ENCODE data around the gene GALNT18. TPM values are rescaled to one million over a fixed set of nuclear protein-coding genes. Genes with fewer than 3 reads are reported as not detected.

Gene GALNT18
- total and polyA plus RNA-seq, 4 donors, result 2.1 to 11.0 (median 3.8) TPM

DNA sequence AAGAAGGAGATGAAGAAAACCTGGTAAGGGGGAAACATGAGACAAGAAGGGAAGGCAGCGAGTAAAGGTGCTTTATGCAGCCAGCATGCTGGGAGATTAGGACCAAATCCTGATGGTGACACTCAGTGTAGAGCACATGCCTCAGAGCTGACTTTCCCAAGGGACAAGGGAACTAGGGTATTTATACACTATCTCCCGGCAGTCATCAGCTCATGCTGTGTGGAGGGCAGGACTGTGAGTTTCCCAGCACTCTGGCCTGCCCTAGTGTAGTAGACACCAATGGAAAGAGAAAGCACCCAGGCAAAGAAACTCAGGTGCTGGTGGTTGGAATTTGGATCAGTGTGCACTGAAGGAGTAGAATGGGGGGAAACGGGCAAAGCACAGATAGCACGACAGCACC, 140.4 kb downstream of the GALNT18 start:
- no peaks in the 10 kb centered on the region for H3K27me3 ChIP-seq (ENCODE audit: control insufficient read depth in 4 of 4, insufficient read depth in 4 of 4, low read length in 3 of 4)
- no peak overlapping the region for H3K27ac ChIP-seq (ENCODE audit: low read depth in 1 of 2, low read length in 2 of 2)
- no peaks in the 10 kb centered on the region for H3K4me1 ChIP-seq (ENCODE audit: control insufficient read depth in 4 of 4, insufficient read depth in 4 of 4, low read length in 3 of 4)
- no peak for DNase-seq (ENCODE audit: low spot score)
- H3K36me3 ChIP-seq (ENCODE audit: control insufficient read depth in 4 of 4, insufficient read depth in 3 of 4, low read depth in 1 of 4, low read length in 3 of 4), result no peaks in the 10 kb centered on the region
- H3K4me3 ChIP-seq (ENCODE audit: low read depth in 1 of 3, low read length in 3 of 3), result no peak overlapping the region
- 90% methylated on average over 4 of the region's 4 CpGs for whole genome bisulfite sequencing
- H3K9me3 ChIP-seq (ENCODE audit: control insufficient read depth in 4 of 4, low read length in 3 of 4), result no peaks in the 10 kb centered on the region
- no peak overlapping the region for H3K9ac ChIP-seq (ENCODE audit: low read depth in 1 of 2, low read length in 2 of 2)
- TF ChIP-seq RAD21 (IDR thresholded peaks at IDR 0.05) (no peak), NR2F2 (IDR thresholded peaks at IDR 0.05) (no peak), GABPA (IDR thresholded peaks at IDR 0.05 in 1 of 2, conservative IDR thresholded peaks at IDR 0.05 in 1 of 2) (no peak), YY1 (IDR thresholded peaks at IDR 0.05) (no peak), HNF4G (IDR thresholded peaks at IDR 0.05) (no peak)
- TF ChIP-seq, protein P1, sequence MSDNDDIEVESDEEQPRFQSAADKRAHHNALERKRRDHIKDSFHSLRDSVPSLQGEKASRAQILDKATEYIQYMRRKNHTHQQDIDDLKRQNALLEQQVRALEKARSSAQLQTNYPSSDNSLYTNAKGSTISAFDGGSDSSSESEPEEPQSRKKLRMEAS (IDR thresholded peaks at IDR 0.05), result no peak

DNA sequence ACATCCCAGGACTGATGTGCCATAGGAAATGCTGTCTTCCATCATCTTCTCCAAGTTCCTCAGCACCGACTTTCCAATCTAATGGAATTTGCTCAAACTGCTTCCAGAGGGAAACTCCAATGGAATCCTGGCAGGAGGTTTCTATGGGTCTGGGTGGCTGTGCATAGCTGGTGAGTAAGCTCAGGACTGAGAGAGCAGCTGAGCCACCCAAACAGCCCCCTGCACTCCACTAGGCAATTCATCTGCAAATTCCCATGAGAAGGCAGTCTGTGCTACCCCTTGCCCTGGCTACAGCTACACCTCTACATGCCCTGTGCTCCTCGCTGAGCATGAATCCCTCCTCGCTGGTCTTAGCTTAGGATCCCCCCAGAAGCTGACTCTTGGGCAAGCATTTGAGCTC, 140.8 kb downstream of the GALNT18 start:
- TF ChIP-seq NR2F2 (IDR thresholded peaks at IDR 0.05), result no peak
- TF ChIP-seq, protein P1 (IDR thresholded peaks at IDR 0.05), result no peak
- TF ChIP-seq RAD21 (IDR thresholded peaks at IDR 0.05), result no peak
- TF ChIP-seq, protein P2, sequence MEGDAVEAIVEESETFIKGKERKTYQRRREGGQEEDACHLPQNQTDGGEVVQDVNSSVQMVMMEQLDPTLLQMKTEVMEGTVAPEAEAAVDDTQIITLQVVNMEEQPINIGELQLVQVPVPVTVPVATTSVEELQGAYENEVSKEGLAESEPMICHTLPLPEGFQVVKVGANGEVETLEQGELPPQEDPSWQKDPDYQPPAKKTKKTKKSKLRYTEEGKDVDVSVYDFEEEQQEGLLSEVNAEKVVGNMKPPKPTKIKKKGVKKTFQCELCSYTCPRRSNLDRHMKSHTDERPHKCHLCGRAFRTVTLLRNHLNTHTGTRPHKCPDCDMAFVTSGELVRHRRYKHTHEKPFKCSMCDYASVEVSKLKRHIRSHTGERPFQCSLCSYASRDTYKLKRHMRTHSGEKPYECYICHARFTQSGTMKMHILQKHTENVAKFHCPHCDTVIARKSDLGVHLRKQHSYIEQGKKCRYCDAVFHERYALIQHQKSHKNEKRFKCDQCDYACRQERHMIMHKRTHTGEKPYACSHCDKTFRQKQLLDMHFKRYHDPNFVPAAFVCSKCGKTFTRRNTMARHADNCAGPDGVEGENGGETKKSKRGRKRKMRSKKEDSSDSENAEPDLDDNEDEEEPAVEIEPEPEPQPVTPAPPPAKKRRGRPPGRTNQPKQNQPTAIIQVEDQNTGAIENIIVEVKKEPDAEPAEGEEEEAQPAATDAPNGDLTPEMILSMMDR (IDR thresholded peaks at IDR 0.05; ENCODE audit: low read depth, low read length, missing input control), result no peak
- no peak for TF ChIP-seq YY1 (IDR thresholded peaks at IDR 0.05)
- TF ChIP-seq FOXA1 (IDR thresholded peaks at IDR 0.05), result no peak
- no peak for TF ChIP-seq RXRA (IDR thresholded peaks at IDR 0.05)
- no peak for TF ChIP-seq JUND (IDR thresholded peaks at IDR 0.05)
- TF ChIP-seq, protein P3, sequence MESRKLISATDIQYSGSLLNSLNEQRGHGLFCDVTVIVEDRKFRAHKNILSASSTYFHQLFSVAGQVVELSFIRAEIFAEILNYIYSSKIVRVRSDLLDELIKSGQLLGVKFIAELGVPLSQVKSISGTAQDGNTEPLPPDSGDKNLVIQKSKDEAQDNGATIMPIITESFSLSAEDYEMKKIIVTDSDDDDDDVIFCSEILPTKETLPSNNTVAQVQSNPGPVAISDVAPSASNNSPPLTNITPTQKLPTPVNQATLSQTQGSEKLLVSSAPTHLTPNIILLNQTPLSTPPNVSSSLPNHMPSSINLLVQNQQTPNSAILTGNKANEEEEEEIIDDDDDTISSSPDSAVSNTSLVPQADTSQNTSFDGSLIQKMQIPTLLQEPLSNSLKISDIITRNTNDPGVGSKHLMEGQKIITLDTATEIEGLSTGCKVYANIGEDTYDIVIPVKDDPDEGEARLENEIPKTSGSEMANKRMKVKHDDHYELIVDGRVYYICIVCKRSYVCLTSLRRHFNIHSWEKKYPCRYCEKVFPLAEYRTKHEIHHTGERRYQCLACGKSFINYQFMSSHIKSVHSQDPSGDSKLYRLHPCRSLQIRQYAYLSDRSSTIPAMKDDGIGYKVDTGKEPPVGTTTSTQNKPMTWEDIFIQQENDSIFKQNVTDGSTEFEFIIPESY (IDR thresholded peaks at IDR 0.05), result no peak
- TF ChIP-seq TAF1 (conservative IDR thresholded peaks at IDR 0.05), result no peak
- TF ChIP-seq, protein P4, sequence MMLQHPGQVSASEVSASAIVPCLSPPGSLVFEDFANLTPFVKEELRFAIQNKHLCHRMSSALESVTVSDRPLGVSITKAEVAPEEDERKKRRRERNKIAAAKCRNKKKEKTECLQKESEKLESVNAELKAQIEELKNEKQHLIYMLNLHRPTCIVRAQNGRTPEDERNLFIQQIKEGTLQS (IDR thresholded peaks at IDR 0.05), result no peak
- no peak for TF ChIP-seq HNF4G (IDR thresholded peaks at IDR 0.05)

DNA sequence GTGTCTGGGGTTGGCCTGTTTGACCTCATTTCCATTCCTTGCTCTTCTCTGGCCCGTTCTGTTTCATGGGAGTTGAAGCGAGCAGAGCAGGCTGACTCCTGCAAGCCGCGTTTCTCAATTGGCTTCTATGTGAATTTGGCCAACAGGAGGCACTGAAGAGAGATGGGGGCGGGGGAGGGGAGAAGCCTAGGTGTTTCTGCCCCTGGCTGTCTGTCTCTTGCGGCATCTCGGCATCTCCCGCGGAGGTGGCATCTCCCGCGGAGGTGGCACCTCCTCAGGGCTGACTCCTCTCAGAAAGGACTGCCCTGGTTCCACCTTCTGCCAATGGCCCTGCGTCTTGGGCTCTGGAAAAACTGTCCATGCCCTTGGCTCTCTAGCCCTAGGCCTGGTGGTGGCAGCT, 143.1 kb downstream of the GALNT18 start:
- Histone ChIP-seq H3K9me3 (ENCODE audit: control insufficient read depth in 4 of 4, low read length in 3 of 4) (no peaks in the 10 kb centered on the region), H3K36me3 (ENCODE audit: control insufficient read depth in 4 of 4, insufficient read depth in 3 of 4, low read depth in 1 of 4, low read length in 3 of 4) (no peaks in the 10 kb centered on the region), H3K4me1 (ENCODE audit: control insufficient read depth in 4 of 4, insufficient read depth in 4 of 4, low read length in 3 of 4) (no peaks in the 10 kb centered on the region), H3K27me3 (ENCODE audit: control insufficient read depth in 4 of 4, insufficient read depth in 4 of 4, low read length in 3 of 4) (no peaks in the 10 kb centered on the region), H3K27ac (ENCODE audit: low read depth in 1 of 2, low read length in 2 of 2) (no peak overlapping the region), H3K9ac (ENCODE audit: low read depth in 1 of 2, low read length in 2 of 2) (no peak overlapping the region), H3K4me3 (ENCODE audit: low read depth in 1 of 3, low read length in 3 of 3) (no peak overlapping the region)
- WGBS, result 76% methylated on average over 12 of the region's 12 CpGs
- no peak for TF ChIP-seq TAF1 (conservative IDR thresholded peaks at IDR 0.05)
- no peak for DNase-seq (ENCODE audit: low spot score)

More for the DNA sequence above, 140.8 kb downstream of the GALNT18 start:
- no peak overlapping the region for H3K4me3 ChIP-seq (ENCODE audit: low read depth in 1 of 3, low read length in 3 of 3)
- no peak for DNase-seq (ENCODE audit: low spot score)
- WGBS, result 95% methylated on average over 2 of the region's 3 CpGs
- no peaks in the 10 kb centered on the region for H3K4me1 ChIP-seq (ENCODE audit: control insufficient read depth in 4 of 4, insufficient read depth in 4 of 4, low read length in 3 of 4)
- H3K27ac ChIP-seq (ENCODE audit: low read depth in 1 of 2, low read length in 2 of 2), result no peak overlapping the region
- H3K36me3 ChIP-seq (ENCODE audit: control insufficient read depth in 4 of 4, insufficient read depth in 3 of 4, low read depth in 1 of 4, low read length in 3 of 4), result no peaks in the 10 kb centered on the region
- no peaks in the 10 kb centered on the region for H3K9me3 ChIP-seq (ENCODE audit: control insufficient read depth in 4 of 4, low read length in 3 of 4)
- H3K27me3 ChIP-seq (ENCODE audit: control insufficient read depth in 4 of 4, insufficient read depth in 4 of 4, low read length in 3 of 4), result no peaks in the 10 kb centered on the region
- no peak overlapping the region for H3K9ac ChIP-seq (ENCODE audit: low read depth in 1 of 2, low read length in 2 of 2)

Measured in liver (tissue), 9 donors.